Astrocyte of the cerebellum (primary cell): ENCODE results near the gene TMEM121B.
"Not testable (repeated sequence)": the region's sequence is repeated elsewhere in the genome, so short reads cannot be mapped to it uniquely, and the experiment has no call there.

Experiments
- DNase-seq: peaks from one replicate; pipeline ENCODE4 v3.0.0-alpha.2; 2011; ENCODE audit warnings: low read depth
- H3K4me3 ChIP-seq: 2 replicates; pipeline ENCODE4 v1.5.1; 2011; ENCODE audit warnings: mild to moderate bottlenecking, low read depth, low read length, moderate library complexity
- CTCF ChIP-seq: IDR thresholded peaks from 2 replicates; pipeline ENCODE4 v1.5.1; 2012; ENCODE audit warnings: low read length, low read depth, moderate library complexity, mild to moderate bottlenecking; ENCODE audit errors: missing control alignments
- in situ Hi-C: cut with HindIII; loops from 2 replicates; pipeline ENCODE4 v1.10.0; 2017; ENCODE audit warnings: low sequenced_read_pairs

The TMEM121B gene

GRCh38 chr22:17149076-17149815 lies 28.1 kb upstream of the TMEM121B start:
- no peak overlapping the region for H3K4me3 ChIP-seq
- in situ Hi-C loops, result no loop called here
- TF ChIP-seq CTCF, result no peak
- DNase-seq, result no peak

DNA sequence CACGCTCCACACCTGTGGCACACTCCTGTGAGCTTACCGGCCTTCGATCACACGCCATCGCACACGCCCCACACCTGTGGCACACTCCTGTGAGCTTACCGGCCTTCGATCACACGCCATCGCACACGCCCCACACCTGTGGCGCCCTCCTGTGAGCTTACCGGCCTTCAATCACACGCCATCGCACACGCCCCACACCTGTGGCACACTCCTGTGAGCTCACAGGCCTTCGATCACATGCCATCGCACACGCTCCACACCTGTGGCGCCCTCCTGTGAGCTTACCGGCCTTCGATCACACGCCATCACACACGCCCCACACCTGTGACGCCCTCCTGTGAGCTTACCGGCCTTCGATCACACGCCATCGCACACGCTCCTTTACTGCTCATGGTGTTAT lies 26.3 kb upstream of the TMEM121B start:
- in situ Hi-C loops, H3K4me3 ChIP-seq, DNase-seq: not testable (repeated sequence)

DNA sequence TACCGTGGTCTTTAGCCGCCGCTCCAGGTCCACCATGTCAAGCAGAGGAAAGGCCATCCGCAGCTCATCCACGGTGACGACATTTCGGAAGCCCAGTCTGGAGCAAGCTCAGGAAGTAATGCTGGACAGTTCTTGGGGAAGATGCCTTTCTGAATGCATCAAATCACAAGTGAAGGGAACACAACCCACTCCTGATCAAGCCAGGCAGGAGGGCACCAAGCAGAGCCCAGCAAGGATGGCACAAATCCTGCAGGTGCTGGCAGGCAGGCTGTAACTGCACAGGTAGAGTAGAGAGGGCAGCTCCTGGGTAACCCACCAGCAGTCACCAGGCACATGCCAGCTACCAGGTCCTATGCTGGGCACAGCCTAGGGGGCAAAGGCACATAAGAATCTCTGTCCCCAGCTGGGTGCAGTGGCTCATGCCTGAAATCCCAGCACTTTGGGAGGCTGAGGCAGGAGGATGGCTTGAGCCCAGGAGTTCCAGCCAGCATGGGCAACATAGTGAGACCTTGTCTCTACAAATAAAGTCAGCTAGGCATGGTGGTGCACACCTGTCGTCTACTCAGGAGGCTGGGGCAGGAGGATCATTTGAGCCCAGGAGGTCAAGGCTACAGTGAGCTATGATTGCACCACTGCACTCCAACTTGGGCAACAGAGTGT lies 24.0 kb upstream of the TMEM121B start:
- no peak overlapping the region for H3K4me3 ChIP-seq
- no peak for DNase-seq
- in situ Hi-C loops, result no loop called here
- TF ChIP-seq CTCF, result no peak

GRCh38 chr22:17143826-17144225 lies 22.7 kb upstream of the TMEM121B start:
- DNase-seq, result no peak
- no peak for TF ChIP-seq CTCF
- in situ Hi-C loops, result no loop called here
- no peak overlapping the region for H3K4me3 ChIP-seq

- no peak for TF ChIP-seq CTCF
- H3K4me3 ChIP-seq, result no peak overlapping the region
- in situ Hi-C loops, result no loop called here
- no peak for DNase-seq
Measured at GRCh38 chr22:17143101-17143500, 21.9 kb upstream of the TMEM121B start.

DNA sequence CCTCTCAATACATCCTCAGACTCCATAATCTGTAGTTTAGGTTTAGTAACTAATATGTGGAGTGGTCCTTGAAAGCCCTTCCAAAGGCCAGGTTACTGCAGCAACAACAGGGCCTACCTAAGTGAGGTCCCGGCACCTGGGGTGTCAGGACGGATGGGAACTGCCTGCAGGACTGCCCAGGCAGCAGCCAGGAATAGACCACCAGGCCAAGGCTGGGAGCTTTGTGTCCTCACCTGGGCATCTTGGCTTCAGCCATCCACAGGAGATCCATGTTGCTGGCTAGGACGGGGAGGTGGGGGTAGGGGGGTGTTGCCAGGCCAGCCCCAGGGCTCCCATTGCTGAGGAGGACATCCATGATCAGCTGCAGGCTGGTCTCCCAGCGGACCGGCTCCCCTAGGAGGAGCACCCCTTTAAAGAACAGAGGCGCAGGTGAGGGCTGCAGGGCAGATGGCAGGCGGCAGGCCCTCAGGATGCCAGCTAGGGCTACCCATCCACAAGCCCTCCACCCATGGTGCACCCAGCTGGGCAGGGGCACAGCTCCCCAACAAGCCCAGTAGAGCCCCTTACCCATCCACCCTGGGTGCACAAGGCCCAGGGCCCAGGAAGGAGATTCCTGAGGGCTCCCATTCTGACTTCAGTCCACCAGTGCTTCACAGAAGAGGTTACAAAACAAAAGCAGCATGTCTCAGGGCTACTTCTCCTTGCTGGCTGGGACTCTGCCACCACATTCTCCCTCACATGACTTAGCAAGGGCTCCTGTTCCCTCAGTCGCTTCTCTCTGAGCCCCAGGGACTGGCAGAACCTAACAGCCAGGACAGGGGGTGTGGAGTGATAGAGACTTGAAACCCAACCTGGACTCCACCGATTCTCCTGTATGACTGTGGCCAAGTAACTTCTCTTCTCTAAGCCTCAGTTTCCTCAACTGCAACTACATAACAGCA lies 19.9 kb upstream of the TMEM121B start:
- DNase-seq, result no peak
- TF ChIP-seq CTCF, result no peak
- in situ Hi-C loops, result no loop called here
- H3K4me3 ChIP-seq, result no peak overlapping the region
